Mesenchymal stem cell (in vitro differentiated cells and primary cell): ENCODE measurements around the gene CLSTN3. TPM values are rescaled to one million over a fixed set of nuclear protein-coding genes. Genes with fewer than 3 reads are reported as not detected.

ENCODE experiments used
- DNase-seq: peaks from one replicate; pipeline ENCODE4 v3.0.0-alpha.2; 2013
- H2AFZ ChIP-seq: one replicate; pipeline ENCODE4 v1.6.1; 2013; ENCODE audit warnings: low read depth, mild to moderate bottlenecking, control low read depth, inconsistent platforms, low read length, moderate library complexity
- H2AK5ac ChIP-seq: 2 replicates; pipeline ENCODE4 v1.6.1; 2013; ENCODE audit warnings: low read length, moderate library complexity, mild to moderate bottlenecking, inconsistent platforms; ENCODE audit not compliant: severe bottlenecking
- H2BK120ac ChIP-seq: one replicate; pipeline ENCODE4 v1.6.1; 2013; ENCODE audit warnings: low read depth, mild to moderate bottlenecking, inconsistent platforms, low read length, moderate library complexity
- H2BK12ac ChIP-seq, 2 experiments: one replicate each; pipeline ENCODE4 v1.6.1; 2013; ENCODE audit warnings: inconsistent platforms in 2 of 2, low read length in 2 of 2, mild to moderate bottlenecking in 2 of 2, moderate library complexity in 2 of 2, control low read depth in 1 of 2
- H2BK15ac ChIP-seq: one replicate; pipeline ENCODE4 v1.6.1; 2013; ENCODE audit warnings: mild to moderate bottlenecking, low read depth, inconsistent platforms; ENCODE audit not compliant: poor library complexity, severe bottlenecking
- H2BK5ac ChIP-seq: 2 replicates; pipeline ENCODE4 v1.6.1; 2013; ENCODE audit warnings: low read depth, mild to moderate bottlenecking, low read length, control low read depth, inconsistent platforms; ENCODE audit not compliant: poor library complexity, severe bottlenecking
- H3K14ac ChIP-seq, 2 experiments: one replicate each; pipeline ENCODE4 v1.6.1; 2013; ENCODE audit warnings: inconsistent platforms in 2 of 2, low read length in 2 of 2, control low read depth in 1 of 2, mild to moderate bottlenecking in 1 of 2, moderate library complexity in 1 of 2
- H3K18ac ChIP-seq, 2 experiments: one replicate each; pipeline ENCODE4 v1.6.1; 2013; ENCODE audit warnings: inconsistent platforms in 2 of 2, low read length in 2 of 2, control low read depth in 1 of 2, low read depth in 1 of 2, mild to moderate bottlenecking in 1 of 2
- H3K23ac ChIP-seq, 2 experiments: one replicate each; pipeline ENCODE4 v1.6.1; 2013; ENCODE audit warnings: inconsistent platforms in 2 of 2, low read length in 2 of 2, mild to moderate bottlenecking in 2 of 2, moderate library complexity in 2 of 2, control low read depth in 1 of 2
- H3K27ac ChIP-seq: 2 replicates; pipeline ENCODE4 v1.5.1; 2013; ENCODE audit warnings: mild to moderate bottlenecking, moderate library complexity, low read length, control low read depth, inconsistent platforms; ENCODE audit not compliant: poor library complexity, severe bottlenecking
- H3K27me3 ChIP-seq, 2 experiments: 2 replicates each; pipeline versions ENCODE4 v1.6.1 to v1.7.0; 2013; ENCODE audit warnings: low read length in 2 of 2, mild to moderate bottlenecking in 2 of 2, moderate library complexity in 2 of 2, control low read depth in 1 of 2, inconsistent platforms in 1 of 2; ENCODE audit not compliant: control insufficient read depth in 1 of 2, insufficient read depth in 1 of 2
- H3K36me3 ChIP-seq, 2 experiments: 2 replicates each; pipeline versions ENCODE4 v1.6.1 to v1.7.0; 2013; ENCODE audit warnings: low read length in 2 of 2, control low read depth in 1 of 2, inconsistent platforms in 1 of 2, low read depth in 1 of 2, mild to moderate bottlenecking in 1 of 2; ENCODE audit not compliant: insufficient read depth in 2 of 2, control insufficient read depth in 1 of 2
- H3K4ac ChIP-seq, 2 experiments: one replicate each; pipeline ENCODE4 v1.6.1; 2013; ENCODE audit warnings: inconsistent platforms in 2 of 2, low read length in 2 of 2, mild to moderate bottlenecking in 2 of 2, moderate library complexity in 2 of 2, control low read depth in 1 of 2, low read depth in 1 of 2
- H3K4me1 ChIP-seq: 2 replicates; pipeline ENCODE4 v1.6.1; 2013; ENCODE audit warnings: low read depth, low read length, control low read depth; ENCODE audit not compliant: control insufficient read depth, insufficient read depth
- H3K4me2 ChIP-seq: 2 replicates; pipeline ENCODE4 v1.6.1; 2013; ENCODE audit warnings: low read length, mild to moderate bottlenecking, inconsistent platforms; ENCODE audit not compliant: poor library complexity, severe bottlenecking
- H3K4me3 ChIP-seq, 2 experiments: 2 replicates each; pipeline versions ENCODE4 v1.5.1 to v1.7.0; 2013; ENCODE audit warnings: low read length in 2 of 2, mild to moderate bottlenecking in 2 of 2, control low read depth in 1 of 2, low read depth in 1 of 2; ENCODE audit not compliant: insufficient read depth in 1 of 2
- H3K79me1 ChIP-seq: replicated peaks from 2 replicates; pipeline ENCODE4 v1.6.1; 2013; ENCODE audit warnings: mild to moderate bottlenecking, control low read depth, low read length, inconsistent platforms; ENCODE audit not compliant: poor library complexity, severe bottlenecking
- H3K9ac ChIP-seq: 2 replicates; pipeline ENCODE4 v1.7.0; 2013; ENCODE audit warnings: mild to moderate bottlenecking, low read length, moderate library complexity
- H3K9me3 ChIP-seq: 2 replicates; pipeline ENCODE4 v1.7.0; 2013; ENCODE audit warnings: mild to moderate bottlenecking, low read length; ENCODE audit not compliant: control insufficient read depth
- H4K8ac ChIP-seq: one replicate; pipeline ENCODE4 v1.6.1; 2013; ENCODE audit warnings: inconsistent platforms, mild to moderate bottlenecking, low read length, moderate library complexity
- H4K91ac ChIP-seq: one replicate; pipeline ENCODE4 v1.6.1; 2013; ENCODE audit warnings: mild to moderate bottlenecking, low read length, inconsistent platforms
- WGBS: methylation state at CpG from one replicate; pipeline ENCODE4 v1.1.7; 2013; ENCODE audit warnings: mixed read lengths; 5-methylcytosine and 5-hydroxymethylcytosine counted together
- small RNA-seq: library from polyadenylated mRNA; stranded (forward); fragments of <200 nt; extraction: miRNeasy Mini kit (QIAGEN cat#:217004); gene quantifications from one replicate; pipeline ENCODE3, GENCODE V24; 2013; ENCODE audit warnings: low read depth

CLSTN3 gene

DNA sequence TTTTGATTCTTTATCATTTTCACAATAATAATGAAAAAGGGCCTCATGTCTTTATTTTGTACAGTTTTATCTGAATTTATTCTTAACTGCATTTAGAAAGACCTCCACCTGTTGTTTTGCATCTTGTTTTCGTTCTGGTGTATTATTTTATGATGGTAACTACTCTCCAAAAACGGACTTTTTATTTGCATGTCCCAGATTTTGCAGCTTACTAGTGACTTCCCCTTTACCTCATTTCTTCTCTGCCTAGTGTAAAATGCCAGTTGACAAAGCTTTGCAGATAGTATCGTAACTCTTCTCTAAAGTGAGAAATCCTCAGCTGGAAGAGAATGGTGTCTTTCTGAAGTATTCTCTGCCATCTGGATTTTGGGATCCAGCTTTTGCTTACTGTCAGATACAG, 76.5 kb downstream of the CLSTN3 start:
- H4K8ac ChIP-seq, result no peak overlapping the region
- no peak overlapping the region for H3K14ac ChIP-seq
- H3K18ac ChIP-seq, result no peak overlapping the region
- no peak overlapping the region for H3K23ac ChIP-seq
- no peaks in the 10 kb centered on the region for H3K27me3 ChIP-seq
- H3K4me1 ChIP-seq, result no peaks in the 10 kb centered on the region
- peaks cover under 1% of the 10 kb centered on the region for H3K79me1 ChIP-seq
- WGBS, result 100% methylated on average over 2 of the region's 3 CpGs
- no peak overlapping the region for H4K91ac ChIP-seq
- H2BK12ac ChIP-seq, result no peak overlapping the region
- no peak overlapping the region for H3K4me3 ChIP-seq
- H3K27ac ChIP-seq, result no peak overlapping the region
- no peak overlapping the region for H2AFZ ChIP-seq
- no peak overlapping the region for H2BK5ac ChIP-seq
- H3K4ac ChIP-seq, result no peak overlapping the region
- H3K4me2 ChIP-seq, result no peak overlapping the region
- peaks cover 11% of the 10 kb centered on the region for H3K9me3 ChIP-seq
- H3K9ac ChIP-seq, result no peak overlapping the region
- peaks cover 49 to 100% of the 10 kb centered on the region in 2 experiments for H3K36me3 ChIP-seq
- DNase-seq, result no peak
- H2BK15ac ChIP-seq, result no peak overlapping the region
- H2BK120ac ChIP-seq, result no peak overlapping the region
- no peak overlapping the region for H2AK5ac ChIP-seq

DNA sequence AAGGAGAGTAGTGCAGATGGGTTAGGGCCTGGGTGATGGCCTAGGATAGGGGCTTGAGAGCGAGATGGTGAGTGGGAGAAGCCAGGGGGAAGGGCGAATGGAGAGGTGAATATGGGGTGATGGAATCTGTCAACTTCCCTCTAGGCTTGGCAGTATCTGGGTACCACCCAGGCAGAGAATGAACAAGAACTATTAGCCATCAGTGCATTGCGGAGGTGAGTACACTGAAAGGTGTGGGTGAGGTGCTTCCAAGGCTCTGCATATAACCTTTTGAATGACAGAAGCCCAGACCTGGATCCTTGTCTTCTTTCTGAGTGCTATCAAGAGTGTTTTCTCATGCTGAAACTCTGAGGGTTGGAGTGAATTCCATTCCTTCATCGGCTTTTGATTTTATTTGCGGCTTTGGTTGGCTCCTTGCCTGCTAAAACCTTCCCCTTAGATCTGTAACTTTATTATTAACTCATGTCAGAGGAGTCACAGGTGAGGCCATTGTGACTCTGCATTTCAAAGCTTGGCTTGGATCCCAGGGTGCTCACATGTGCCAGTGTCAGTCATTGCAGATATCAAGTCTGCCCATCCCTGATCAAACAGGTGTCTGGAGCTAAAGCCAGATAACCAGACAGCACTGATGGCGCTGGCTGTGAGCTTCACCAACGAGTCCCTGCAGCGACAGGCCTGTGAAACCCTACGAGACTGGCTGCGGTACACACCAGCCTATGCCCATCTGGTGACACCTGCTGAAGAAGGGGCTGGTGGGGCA, 77.9 kb downstream of the CLSTN3 start:
- DNase-seq, result no peak
- H3K14ac ChIP-seq, result no peak overlapping the region

More for the DNA sequence above, 77.9 kb downstream of the CLSTN3 start:
- no peak overlapping the region for H2BK5ac ChIP-seq
- H2BK12ac ChIP-seq, result no peak overlapping the region
- no peak overlapping the region for H2AFZ ChIP-seq
- H3K27ac ChIP-seq, result no peak overlapping the region
- H3K79me1 ChIP-seq, result no peaks in the 10 kb centered on the region
- no peak overlapping the region for H4K91ac ChIP-seq
- peaks cover 16% of the 10 kb centered on the region for H3K9me3 ChIP-seq
- H2BK120ac ChIP-seq, result no peak overlapping the region
- no peak overlapping the region for H3K4me3 ChIP-seq
- no peak overlapping the region for H2BK15ac ChIP-seq
- H3K4me2 ChIP-seq, result no peak overlapping the region
- 95% methylated on average over 10 of the region's 10 CpGs for WGBS
- H3K27me3 ChIP-seq, result no peaks in the 10 kb centered on the region
- H2AK5ac ChIP-seq, result no peak overlapping the region
- peaks cover 41 to 95% of the 10 kb centered on the region in 2 experiments for H3K36me3 ChIP-seq
- H3K9ac ChIP-seq, result no peak overlapping the region
- H3K4ac ChIP-seq, result no peak overlapping the region
- no peak overlapping the region for H3K18ac ChIP-seq
- no peaks in the 10 kb centered on the region for H3K4me1 ChIP-seq
- H3K23ac ChIP-seq, result no peak overlapping the region
- H4K8ac ChIP-seq, result no peak overlapping the region

Small RNAs within 50 kb of the gene (small RNA-seq; reads per million reads assigned to genes)
- not detected for gene RNU6-485P
